IMR-90 (cell line): ENCODE measurements around the gene FKBP10. TPM values are rescaled to one million over a fixed set of nuclear protein-coding genes. Genes with fewer than 3 reads are reported as not detected.

Experiments used
- ATAC-seq: fragments of 200-7000 bp; cut with Tn5 transposase; 2 replicates; pipeline ENCODE4 v1.9.1; 2020; ENCODE audit warnings: low read depth, mild to moderate bottlenecking, moderate library complexity
- BruUV-seq: library from RNA; stranded (reverse); fragments of 400-500 nt; replicated peaks from 2 replicates; lab custom pipeline; 2021; lab: Mats Ljungman, UMichigan
- CTCF ChIA-PET: fragments of 300-600 bp; formaldehyde crosslinking; extraction: SDS; loops from one replicate; lab custom pipeline; 2021; ENCODE audit warnings: antibody characterized with exemption; lab: Yijun Ruan, JAX
- POLR2A ChIA-PET: fragments of 300-600 bp; sonication (Branson Sonifier 250); formaldehyde crosslinking; loops from one replicate; lab custom pipeline; 2022; ENCODE audit warnings: antibody characterized with exemption; ENCODE audit not compliant: unreplicated experiment; lab: Charles Lee
- DNase-seq: peaks from one replicate; pipeline ENCODE4 v3.0.0; 2013
- H2AFZ ChIP-seq: replicated peaks from 2 replicates; pipeline ENCODE3; 2013; ENCODE audit warnings: low read length, mild to moderate bottlenecking; ENCODE audit not compliant: poor library complexity
- H2AK5ac ChIP-seq: 2 replicates; pipeline ENCODE4 v1.6.1; 2013; ENCODE audit warnings: low read depth, low read length, inconsistent platforms
- H2AK9ac ChIP-seq: replicated peaks from 2 replicates; pipeline ENCODE3; 2013; ENCODE audit warnings: mild to moderate bottlenecking, low read depth, low read length, moderate library complexity; ENCODE audit not compliant: poor library complexity
- H2BK120ac ChIP-seq: 2 replicates; pipeline ENCODE4 v1.6.1; 2013; ENCODE audit warnings: low read depth, low read length, inconsistent platforms
- H2BK15ac ChIP-seq: 3 replicates; pipeline ENCODE4 v1.6.1; 2013; ENCODE audit warnings: low read depth, low read length, inconsistent platforms
- H2BK20ac ChIP-seq: 2 replicates; pipeline ENCODE4 v1.6.1; 2013; ENCODE audit warnings: low read depth, mild to moderate bottlenecking, inconsistent platforms, low read length, moderate library complexity
- H2BK5ac ChIP-seq: 2 replicates; pipeline ENCODE4 v1.6.1; 2013; ENCODE audit warnings: mild to moderate bottlenecking, low read depth, low read length, inconsistent platforms; ENCODE audit not compliant: poor library complexity, severe bottlenecking
- H3K14ac ChIP-seq: replicated peaks from 2 replicates; pipeline ENCODE4 v1.6.1; 2013; ENCODE audit warnings: low read depth, low read length, inconsistent platforms
- H3K18ac ChIP-seq: 2 replicates; pipeline ENCODE4 v1.6.1; 2013; ENCODE audit warnings: low read depth, low read length, control low read depth
- H3K23ac ChIP-seq: 2 replicates; pipeline ENCODE4 v1.6.1; 2013; ENCODE audit warnings: low read depth, low read length, inconsistent platforms
- H3K27ac ChIP-seq: 2 replicates; pipeline ENCODE4 v1.5.1; 2013; ENCODE audit warnings: mild to moderate bottlenecking, control low read depth, low read length; ENCODE audit not compliant: insufficient read depth
- H3K27me3 ChIP-seq: 2 replicates; pipeline ENCODE4 v1.6.1; 2013; ENCODE audit warnings: low read length; ENCODE audit not compliant: control insufficient read depth, insufficient read depth
- H3K36me3 ChIP-seq: 2 replicates; pipeline ENCODE4 v1.6.1; 2013; ENCODE audit warnings: low read length, mixed read lengths; ENCODE audit not compliant: control insufficient read depth, insufficient read depth
- H3K4ac ChIP-seq: 2 replicates; pipeline ENCODE4 v1.6.1; 2013; ENCODE audit warnings: low read depth, low read length, inconsistent platforms
- H3K4me1 ChIP-seq: 2 replicates; pipeline ENCODE4 v1.6.1; 2013; ENCODE audit warnings: low read length, mixed read lengths; ENCODE audit not compliant: control insufficient read depth, insufficient read depth
- H3K4me2 ChIP-seq: 2 replicates; pipeline ENCODE4 v1.6.1; 2013; ENCODE audit warnings: low read depth, mild to moderate bottlenecking, control low read depth, low read length, moderate library complexity
- H3K4me3 ChIP-seq: 2 replicates; pipeline ENCODE4 v1.5.1; 2013; ENCODE audit warnings: low read depth, mild to moderate bottlenecking, control low read depth, low read length, moderate library complexity; ENCODE audit not compliant: insufficient read depth
- H3K56ac ChIP-seq: 2 replicates; pipeline ENCODE4 v1.6.1; 2013; ENCODE audit warnings: low read length, inconsistent platforms; ENCODE audit not compliant: insufficient read depth; ENCODE audit errors: extremely low read depth
- H3K79me1 ChIP-seq, 2 experiments: 2 replicates each; pipeline ENCODE4 v1.6.1; 2013; ENCODE audit warnings: low read length in 2 of 2, inconsistent platforms in 1 of 2, low read depth in 1 of 2
- H3K9ac ChIP-seq: 2 replicates; pipeline ENCODE4 v1.6.1; 2013; ENCODE audit warnings: low read depth, low read length, control low read depth
- H3K9me1 ChIP-seq: 2 replicates; pipeline ENCODE4 v1.6.1; 2013; ENCODE audit warnings: low read length, inconsistent platforms; ENCODE audit not compliant: insufficient read depth
- H3K9me3 ChIP-seq: 2 replicates; pipeline ENCODE4 v1.6.1; 2013; ENCODE audit warnings: low read length; ENCODE audit not compliant: control insufficient read depth, insufficient read depth
- H4K20me1 ChIP-seq: 2 replicates; pipeline ENCODE4 v1.6.1; 2013; ENCODE audit warnings: low read length, inconsistent platforms; ENCODE audit not compliant: insufficient read depth
- H4K5ac ChIP-seq: 2 replicates; pipeline ENCODE4 v1.6.1; 2013; ENCODE audit warnings: mild to moderate bottlenecking, low read depth, low read length, control low read depth
- H4K8ac ChIP-seq, 2 experiments: 2 replicates each; pipeline ENCODE4 v1.6.1; 2013; ENCODE audit warnings: low read depth in 2 of 2, low read length in 2 of 2, control low read depth in 1 of 2, inconsistent platforms in 1 of 2
- H4K91ac ChIP-seq: 2 replicates; pipeline ENCODE4 v1.6.1; 2013; ENCODE audit warnings: low read depth, low read length, inconsistent platforms; ENCODE audit not compliant: insufficient read depth
- BHLHE40 ChIP-seq: fragments of 150-350 bp; IDR thresholded peaks from 2 replicates; pipeline ENCODE4 v1.6.1; 2016; ENCODE audit warnings: mild to moderate bottlenecking, low read depth, low read length
- CEBPB ChIP-seq: IDR thresholded peaks from 2 replicates; pipeline ENCODE4 v1.6.1; 2012; ENCODE audit warnings: low read depth, low read length, improper control_type of control experiment
- CHD1 ChIP-seq: IDR thresholded peaks from 2 replicates; pipeline ENCODE4 v1.6.1; 2012; ENCODE audit warnings: low read depth, low read length, improper control_type of control experiment
- FOS ChIP-seq: fragments of 150-350 bp; IDR thresholded peaks from 2 replicates; pipeline ENCODE4 v1.6.1; 2016; ENCODE audit warnings: low read depth, low read length
- MAFK ChIP-seq: IDR thresholded peaks from 2 replicates; pipeline ENCODE4 v1.6.1; 2012; ENCODE audit warnings: low read depth, low read length, improper control_type of control experiment
- NFE2L2 ChIP-seq: fragments of 150-350 bp; IDR thresholded peaks from 2 replicates; pipeline ENCODE4 v1.6.1; 2016; ENCODE audit warnings: low read depth, mild to moderate bottlenecking, low read length
- POLR2A ChIP-seq: IDR thresholded peaks from 2 replicates; pipeline ENCODE4 v1.6.1; 2012; ENCODE audit warnings: mild to moderate bottlenecking, low read depth, low read length
- RCOR1 ChIP-seq: IDR thresholded peaks from 2 replicates; pipeline ENCODE4 v1.6.1; 2012; ENCODE audit warnings: mild to moderate bottlenecking, low read length, improper control_type of control experiment; ENCODE audit not compliant: insufficient replicate concordance
- RFX5 ChIP-seq: IDR thresholded peaks from 2 replicates; pipeline ENCODE4 v1.8.0; 2012; ENCODE audit warnings: low read depth, mild to moderate bottlenecking, low read length, moderate library complexity
- SMC3 ChIP-seq: fragments of 150-350 bp; IDR thresholded peaks from 2 replicates; pipeline ENCODE4 v1.6.1; 2016; ENCODE audit warnings: low read depth, mild to moderate bottlenecking, antibody characterized with exemption, low read length, moderate library complexity
- WGBS, 2 experiments: methylation state at CpG; one replicate each; pipeline versions ENCODE4 v1.1.5 to v1.1.7; 2013; ENCODE audit warnings: missing lambda C conversion rate in 2 of 2; ENCODE audit not compliant: insufficient read length in 1 of 2; ENCODE audit errors: extremely low coverage in 2 of 2; 5-methylcytosine and 5-hydroxymethylcytosine counted together
- dilution Hi-C: fragments of 300-500 bp; cut with HindIII; formaldehyde crosslinking; loops from one replicate; pipeline ENCODE4 v1.14.3; 2018; ENCODE audit warnings: low sequenced_read_pairs; ENCODE audit not compliant: unreplicated experiment
- in situ Hi-C: fragments of 300-500 bp; cut with MboI; formaldehyde crosslinking; loops from 3 replicates; pipeline ENCODE4 v1.14.3; 2019; ENCODE audit warnings: low sequenced_read_pairs, inconsistent platforms, mixed read lengths
- intact Hi-C: fragments of 100-400 bp; cut with micrococcal nuclease; formaldehyde crosslinking; loops from 2 replicates; pipeline ENCODE4 v1.10.0; 2022
- polyA plus RNA-seq, 3 experiments: library from polyadenylated mRNA; depleted of rRNA; stranded (reverse); fragments of >200 nt; gene quantifications; 2 replicates each; pipeline ENCODE4 v1.2.3, GENCODE V29; 2012; ENCODE audit warnings: low replicate concordance in 1 of 3
- total RNA-seq: library from RNA; depleted of rRNA; stranded (reverse); fragments of >200 nt; gene quantifications from 2 replicates; pipeline ENCODE4 v1.2.3, GENCODE V29; 2012

The FKBP10 gene
- total and polyA plus RNA-seq, 2 of the 4 experiments (the other 2 are of a cell fraction) = 170 to 984 TPM

GRCh38 chr17:41777157-41777573 is 35.6 kb upstream of the FKBP10 start:
- no peak overlapping the region for H4K5ac ChIP-seq
- H2BK5ac ChIP-seq = peak overlapping the region; percentile 81
- H3K18ac ChIP-seq = 0 out of 2 replicates have a peak overlapping the region, but pooled peaks have one; percentile 2
- peak overlapping the region; percentile 47; the same call in 1 of the 3 replicates for H2BK15ac ChIP-seq
- no TSS peak for BruUV-seq
- peak overlapping the region; percentile 81 for H2BK20ac ChIP-seq
- peak overlapping the region; percentile 59 for H3K14ac ChIP-seq
- intact Hi-C loops (loop anchor here (1.0 kb wide), 1 partner anchor 24 kb away; no protein-coding TSS in a partner anchor), in situ Hi-C loops (no loop called here), dilution Hi-C loops (no loop called here)
- peaks cover 27% of the 10 kb centered on the region for H3K9me1 ChIP-seq
- H3K79me1 ChIP-seq = peaks cover 16 to 71% of the 10 kb centered on the region in 2 experiments; a peak in 3 of 4 replicates
- no peaks in the 10 kb centered on the region for H3K9me3 ChIP-seq
- peak overlapping the region; percentile 1; the same call in 1 of the 2 replicates for H3K9ac ChIP-seq
- CTCF ChIA-PET = interaction anchor here (0.6 to 1.6 kb wide), 3 partner anchors 9 to 24 kb away, joined by 5 to 7 read pairs (median 7); partner anchors contain the start of gene JUP
- H2AFZ ChIP-seq = peak overlapping the region; percentile 76
- ATAC-seq = peak; percentile 18
- peak overlapping the region; percentile 83 for H2BK120ac ChIP-seq
- H3K27me3 ChIP-seq = no peaks in the 10 kb centered on the region
- no peak for TF ChIP-seq SMC3
- no peak for TF ChIP-seq CHD1
- no peak for TF ChIP-seq FOS
- no peak for TF ChIP-seq NFE2L2
- no peak for TF ChIP-seq RFX5
- no peak for TF ChIP-seq BHLHE40
- TF ChIP-seq POLR2A = no peak
- TF ChIP-seq RCOR1 = no peak
- no peak for TF ChIP-seq MAFK
- TF ChIP-seq CEBPB = no peak
- POLR2A ChIA-PET = interaction anchor here (0.7 to 0.8 kb wide), 2 partner anchors 9 to 27 kb away, joined by 3 to 6 read pairs; partner anchors contain the start of gene JUP
- H3K4me1 ChIP-seq = peaks cover 33% of the 10 kb centered on the region
- H3K4ac ChIP-seq = peak overlapping the region; percentile 84
- peak overlapping the region; percentile 66 for H4K91ac ChIP-seq
- H3K23ac ChIP-seq = no peak overlapping the region; the same call in 1 of the 2 replicates
- peak overlapping the region; percentile 97 for H2AK5ac ChIP-seq
- H2AK9ac ChIP-seq = peak overlapping the region; percentile 92
- peak overlapping the region; percentile 10; the same call in 1 of the 2 replicates for H3K4me2 ChIP-seq
- peaks cover 41% of the 10 kb centered on the region for H4K20me1 ChIP-seq
- H3K4me3 ChIP-seq = no peak overlapping the region
- no CpG with 5 or more reads among the region's 4 CpGs for WGBS, 2 experiments
- peak overlapping the region; percentile 65 to 77 for H4K8ac ChIP-seq
- peak overlapping the region; percentile 79 for H3K27ac ChIP-seq
- peaks cover 12% of the 10 kb centered on the region; the same call in 1 of the 2 replicates for H3K36me3 ChIP-seq
- no peak for DNase-seq
- no peak overlapping the region for H3K56ac ChIP-seq
